BLaER1 (cell line): ENCODE measurements around the gene MESP1.

ENCODE experiments used
- H3K27ac ChIP-seq: shearing (Covaris generic); formaldehyde crosslinking; 2 replicates; pipeline ENCODE4 v1.8.1; 2022
- H3K27me3 ChIP-seq: shearing (Covaris generic); formaldehyde crosslinking; 2 replicates; pipeline ENCODE4 v1.8.1; 2022
- H3K36me3 ChIP-seq: shearing (Covaris generic); formaldehyde crosslinking; 2 replicates; pipeline ENCODE4 v1.8.1; 2022
- H3K4me1 ChIP-seq: shearing (Covaris generic); formaldehyde crosslinking; 2 replicates; pipeline ENCODE4 v1.8.1; 2022
- H3K4me2 ChIP-seq: shearing (Covaris generic); formaldehyde crosslinking; 2 replicates; pipeline ENCODE4 v1.8.1; 2022
- H3K4me3 ChIP-seq: shearing (Covaris generic); formaldehyde crosslinking; 2 replicates; pipeline ENCODE4 v1.8.1; 2022
- H3K9ac ChIP-seq: shearing (Covaris generic); formaldehyde crosslinking; 2 replicates; pipeline ENCODE4 v1.8.1; 2022
- H3K9me3 ChIP-seq: shearing (Covaris generic); formaldehyde crosslinking; 2 replicates; pipeline ENCODE4 v1.8.1; 2022
- H4K20me1 ChIP-seq: shearing (Covaris generic); formaldehyde crosslinking; 2 replicates; pipeline ENCODE4 v1.8.1; 2022
- Cebpa-rat ChIP-seq: shearing (Covaris generic); IDR thresholded peaks from 2 replicates; pipeline ENCODE4 v1.8.1; 2022

Gene MESP1

GRCh38 chr15:89781055-89781454, 30.0 kb upstream of the MESP1 start:
- Histone ChIP-seq H3K4me1 (peaks cover 48% of the 10 kb centered on the region), H3K36me3 (no peaks in the 10 kb centered on the region), H3K4me2 (peak overlapping the region; percentile 42), H3K9ac (no peak overlapping the region), H4K20me1 (no peaks in the 10 kb centered on the region), H3K9me3 (no peaks in the 10 kb centered on the region), H3K4me3 (no peak overlapping the region), H3K27ac (no peak overlapping the region), H3K27me3 (peaks cover 28% of the 10 kb centered on the region)
- no peak for TF ChIP-seq Cebpa-rat

- Histone ChIP-seq H3K9me3 (no peaks in the 10 kb centered on the region), H3K9ac (no peak overlapping the region), H3K4me2 (peak overlapping the region; percentile 42), H3K36me3 (no peaks in the 10 kb centered on the region), H3K4me1 (peaks cover 49% of the 10 kb centered on the region), H4K20me1 (no peaks in the 10 kb centered on the region), H3K27me3 (peaks cover 32% of the 10 kb centered on the region), H3K27ac (no peak overlapping the region), H3K4me3 (no peak overlapping the region)
- TF ChIP-seq Cebpa-rat = no peak
These were observed 29.6 kb upstream of the MESP1 start for GRCh38 chr15:89780601-89781000.

- no peak overlapping the region for H3K4me2 ChIP-seq
- no peak for TF ChIP-seq Cebpa-rat
- no peaks in the 10 kb centered on the region for H3K36me3 ChIP-seq
- H3K9me3 ChIP-seq = no peaks in the 10 kb centered on the region
- H3K4me3 ChIP-seq = no peak overlapping the region
- peaks cover 44% of the 10 kb centered on the region for H3K4me1 ChIP-seq
- no peaks in the 10 kb centered on the region for H4K20me1 ChIP-seq
- no peak overlapping the region for H3K27ac ChIP-seq
- H3K9ac ChIP-seq = no peak overlapping the region
- peaks cover 34% of the 10 kb centered on the region for H3K27me3 ChIP-seq
These were observed 27.8 kb upstream of the MESP1 start for GRCh38 chr15:89778861-89779260.

GRCh38 chr15:89777782-89778380, 26.8 kb upstream of the MESP1 start:
- Histone ChIP-seq H3K27me3 (peaks cover 34% of the 10 kb centered on the region), H3K9ac (no peak overlapping the region), H4K20me1 (no peaks in the 10 kb centered on the region), H3K27ac (no peak overlapping the region), H3K9me3 (no peaks in the 10 kb centered on the region), H3K4me1 (peaks cover 44% of the 10 kb centered on the region), H3K4me2 (peak overlapping the region; percentile 94), H3K4me3 (no peak overlapping the region), H3K36me3 (no peaks in the 10 kb centered on the region)
- no peak for TF ChIP-seq Cebpa-rat

- Histone ChIP-seq H3K4me2 (peak overlapping the region; percentile 94), H3K27me3 (peaks cover 34% of the 10 kb centered on the region), H3K4me3 (peak overlapping the region; percentile 62; the same call in 1 of the 2 replicates), H3K4me1 (peaks cover 44% of the 10 kb centered on the region), H3K36me3 (no peaks in the 10 kb centered on the region), H4K20me1 (no peaks in the 10 kb centered on the region), H3K27ac (no peak overlapping the region), H3K9me3 (no peaks in the 10 kb centered on the region), H3K9ac (no peak overlapping the region)
- TF ChIP-seq Cebpa-rat = no peak
These were observed 26.2 kb upstream of the MESP1 start for GRCh38 chr15:89777073-89777751.

- Histone ChIP-seq H4K20me1 (no peaks in the 10 kb centered on the region), H3K27me3 (peaks cover 34% of the 10 kb centered on the region), H3K9me3 (no peaks in the 10 kb centered on the region), H3K4me1 (peaks cover 44% of the 10 kb centered on the region), H3K4me3 (peak within 1 kb of the TSS; percentile 62), H3K36me3 (no peaks in the 10 kb centered on the region), H3K27ac (no peak within 1 kb of the TSS), H3K9ac (peak within 1 kb of the TSS; percentile 57; the same call in 1 of the 2 replicates), H3K4me2 (peak within 1 kb of the TSS; percentile 94)
- no peak for TF ChIP-seq Cebpa-rat
These were observed 25.4 kb upstream of the MESP1 start, which contains the start of gene MESP2 for GRCh38 chr15:89776274-89777072. Gene MESP2, plus strand, starts transcription at chr15:89776332. Its CDS starts 26 bp downstream, at chr15:89776358.

GRCh38 chr15:89775815-89776214, 24.8 kb upstream of the MESP1 start:
- no peaks in the 10 kb centered on the region for H3K36me3 ChIP-seq
- H3K9me3 ChIP-seq = no peaks in the 10 kb centered on the region
- H3K4me1 ChIP-seq = peaks cover 37% of the 10 kb centered on the region
- no peak overlapping the region for H3K9ac ChIP-seq
- peak overlapping the region; percentile 62 for H3K4me3 ChIP-seq
- peak overlapping the region; percentile 94 for H3K4me2 ChIP-seq
- peaks cover 34% of the 10 kb centered on the region for H3K27me3 ChIP-seq
- H3K27ac ChIP-seq = no peak overlapping the region
- no peaks in the 10 kb centered on the region for H4K20me1 ChIP-seq
- no peak for TF ChIP-seq Cebpa-rat

GRCh38 chr15:89774492-89774891, 23.4 kb upstream of the MESP1 start:
- no peak overlapping the region for H3K4me3 ChIP-seq
- H3K36me3 ChIP-seq = no peaks in the 10 kb centered on the region

GRCh38 chr15:89772932-89773583, 22.0 kb upstream of the MESP1 start:
- H3K27ac ChIP-seq = no peak overlapping the region
- no peak overlapping the region for H3K4me2 ChIP-seq
- no peak for TF ChIP-seq Cebpa-rat

More at GRCh38 chr15:89774492-89774891, 23.4 kb upstream of the MESP1 start:
- Histone ChIP-seq H3K9ac (no peak overlapping the region), H3K4me1 (peaks cover 29% of the 10 kb centered on the region), H4K20me1 (no peaks in the 10 kb centered on the region), H3K4me2 (no peak overlapping the region), H3K27me3 (peaks cover 34% of the 10 kb centered on the region), H3K9me3 (no peaks in the 10 kb centered on the region), H3K27ac (no peak overlapping the region)
- TF ChIP-seq Cebpa-rat = no peak

More at GRCh38 chr15:89772932-89773583, 22.0 kb upstream of the MESP1 start:
- no peaks in the 10 kb centered on the region for H3K36me3 ChIP-seq
- H3K9ac ChIP-seq = no peak overlapping the region
- H3K27me3 ChIP-seq = peaks cover 26% of the 10 kb centered on the region
- peaks cover 22% of the 10 kb centered on the region for H3K4me1 ChIP-seq
- H4K20me1 ChIP-seq = no peaks in the 10 kb centered on the region
- H3K4me3 ChIP-seq = no peak overlapping the region
- H3K9me3 ChIP-seq = no peaks in the 10 kb centered on the region
